NCI-H69 (cell line): ENCODE results near the gene KCNMA1.
"Not testable (repeated sequence)": the region's sequence is repeated elsewhere in the genome, so short reads cannot be mapped to it uniquely, and the experiment has no call there.

Experiments used
- DNase-seq: peaks from one replicate; lab custom pipeline; 2025; lab: John Stamatoyannopoulos, UW

The KCNMA1 gene

GRCh38 chr10:77371421-77371820 lies 266.2 kb downstream of the KCNMA1 start:
- DNase-seq: no peak

- no peak for DNase-seq
These were observed 269.6 kb downstream of the KCNMA1 start for GRCh38 chr10:77368006-77368405.

GRCh38 chr10:77363210-77363609 lies 274.4 kb downstream of the KCNMA1 start:
- no peak for DNase-seq

- no peak for DNase-seq
These were observed 275.8 kb downstream of the KCNMA1 start for GRCh38 chr10:77361831-77362230.

DNA sequence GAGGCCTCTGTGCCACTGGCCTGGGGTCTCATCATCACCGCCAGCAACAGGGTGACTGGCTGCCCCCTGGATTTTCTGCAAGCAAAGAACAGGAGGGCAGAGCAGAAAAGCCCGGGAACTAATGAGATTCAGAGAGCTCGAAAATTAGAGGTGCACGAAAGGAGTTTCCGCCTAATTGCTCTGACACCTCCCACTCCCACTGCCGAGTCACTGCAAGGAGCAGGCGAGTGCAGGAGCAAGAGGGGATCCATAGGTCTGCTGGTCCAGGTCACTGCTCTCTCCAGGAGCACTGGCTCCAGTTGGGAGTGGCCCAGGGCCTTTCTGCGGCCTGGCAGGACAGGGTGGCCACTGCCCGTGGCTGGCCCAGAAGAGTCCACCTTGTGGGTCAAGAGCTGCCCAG lies 276.2 kb downstream of the KCNMA1 start:
- DNase-seq: no peak

DNA sequence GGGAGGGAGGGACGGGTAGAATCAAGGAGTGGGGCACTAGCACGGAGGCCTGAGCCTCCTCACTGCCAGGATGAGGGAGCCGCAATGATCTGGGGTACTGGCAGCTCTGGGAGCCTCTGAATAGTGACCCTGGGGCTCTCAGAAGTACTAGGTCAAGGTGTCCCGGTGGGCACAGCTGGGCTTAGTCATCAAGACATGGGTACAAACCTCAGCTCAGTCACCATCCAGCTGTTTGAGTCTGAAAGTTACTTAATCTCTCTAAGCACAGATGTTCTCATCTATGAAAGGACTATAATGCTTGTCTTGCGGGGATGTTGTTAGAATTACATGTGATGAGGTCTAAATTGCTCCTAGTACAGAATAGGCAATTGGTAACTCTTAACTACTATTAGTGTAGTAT lies 276.8 kb downstream of the KCNMA1 start:
- no peak for DNase-seq

GRCh38 chr10:77359950-77360520 lies 277.6 kb downstream of the KCNMA1 start:
- DNase-seq: peak; percentile 38

DNA sequence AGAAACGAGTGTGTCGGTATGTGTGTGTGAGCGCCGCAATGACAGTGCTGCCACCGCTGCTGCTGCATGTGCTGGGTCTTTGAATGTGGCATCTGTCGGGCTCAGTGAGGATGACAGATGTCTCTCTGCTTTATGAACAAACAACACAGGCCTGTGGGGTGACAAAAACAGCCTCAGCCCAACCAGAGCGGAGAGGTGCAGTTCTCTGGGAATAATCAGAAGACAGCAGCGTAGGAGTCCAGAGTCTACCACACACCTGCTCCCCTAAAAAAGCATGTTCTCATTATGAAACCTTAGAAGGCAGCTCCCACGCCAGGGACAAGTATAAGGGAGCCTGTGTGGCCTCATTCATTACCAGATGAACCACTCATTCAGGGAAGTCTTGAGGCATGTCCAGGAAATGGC lies 278.3 kb downstream of the KCNMA1 start:
- peak; percentile 9 for DNase-seq

DNA sequence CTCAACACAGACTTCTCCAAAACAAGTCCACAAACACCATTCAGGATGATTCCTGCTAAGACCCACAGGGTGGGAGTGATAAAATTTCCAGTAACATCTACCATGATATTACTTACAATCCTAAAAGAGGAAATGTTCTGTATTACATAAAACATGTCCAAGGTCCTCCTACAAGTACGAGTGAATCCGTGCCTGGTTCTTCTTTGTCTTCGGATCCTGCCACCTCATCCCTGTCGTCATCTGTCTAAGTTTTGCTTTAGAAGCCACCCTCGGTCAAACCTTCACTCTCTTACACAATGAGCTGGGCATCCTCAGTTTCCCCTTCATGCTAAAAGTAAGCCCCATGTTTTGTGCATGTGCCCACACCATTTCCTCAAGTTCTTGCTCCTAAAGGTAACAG lies 279.0 kb downstream of the KCNMA1 start:
- no peak for DNase-seq

- DNase-seq: no peak
These were observed 279.8 kb downstream of the KCNMA1 start for GRCh38 chr10:77357611-77358310.

DNA sequence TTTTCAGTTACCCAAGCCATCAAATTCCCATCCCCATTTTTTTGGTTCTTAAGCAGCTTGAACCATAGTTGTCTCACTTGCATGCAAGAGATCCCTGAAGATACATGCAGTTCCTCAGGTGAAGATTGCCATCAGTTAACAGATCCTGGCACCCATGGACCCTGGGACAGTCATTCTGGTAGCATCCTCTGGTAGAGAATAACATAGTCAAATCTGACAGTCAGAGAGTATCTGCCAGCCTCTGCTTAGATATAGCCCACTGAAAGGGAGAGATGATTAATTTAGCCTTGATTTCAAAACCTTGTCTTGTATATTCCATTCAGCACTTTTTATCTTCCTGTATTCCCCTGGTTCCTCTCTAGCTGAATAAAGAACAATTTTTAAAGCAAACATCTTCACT lies 280.4 kb downstream of the KCNMA1 start:
- DNase-seq: no peak

DNA sequence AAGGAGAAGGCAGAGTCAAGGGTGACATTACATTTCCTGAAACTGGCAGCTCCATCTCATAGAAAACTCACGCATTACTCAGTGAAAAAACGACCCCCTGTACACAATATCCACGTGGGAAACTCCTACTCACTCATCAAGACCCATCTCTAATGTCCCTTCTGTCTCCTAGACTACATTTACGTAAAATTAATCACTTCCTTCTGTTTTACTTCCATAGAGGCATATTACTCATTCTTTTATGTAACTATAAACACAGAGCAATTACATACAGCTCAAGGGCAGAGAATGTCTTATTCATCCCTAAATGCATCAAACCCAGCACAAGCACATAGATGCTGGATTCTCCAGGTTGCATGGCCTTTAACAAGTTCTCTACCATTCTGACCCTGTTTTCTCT lies 281.8 kb downstream of the KCNMA1 start:
- peak; percentile 29 for DNase-seq

GRCh38 chr10:77351386-77351785 lies 286.2 kb downstream of the KCNMA1 start:
- DNase-seq: no peak

DNA sequence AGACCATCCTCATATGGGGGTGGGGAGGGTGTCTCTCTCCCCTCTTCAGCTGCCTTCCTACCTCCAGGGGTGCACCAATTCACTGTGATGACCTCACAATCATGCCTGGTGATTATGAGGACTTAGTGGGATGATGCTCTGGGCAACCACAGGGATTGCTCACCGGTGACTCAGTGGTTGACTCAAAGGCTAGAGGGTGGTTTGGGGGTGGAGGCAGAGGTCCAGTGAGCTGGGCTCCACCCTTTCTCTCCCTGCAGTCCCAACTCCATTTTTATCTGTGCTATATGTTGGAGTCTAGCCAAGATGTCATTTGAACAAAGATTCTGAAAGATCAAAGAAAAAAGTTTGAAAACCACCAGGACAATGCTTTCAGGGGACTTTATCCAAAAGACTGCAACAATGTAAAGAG lies 286.9 kb downstream of the KCNMA1 start:
- peak; percentile 30 for DNase-seq

DNA sequence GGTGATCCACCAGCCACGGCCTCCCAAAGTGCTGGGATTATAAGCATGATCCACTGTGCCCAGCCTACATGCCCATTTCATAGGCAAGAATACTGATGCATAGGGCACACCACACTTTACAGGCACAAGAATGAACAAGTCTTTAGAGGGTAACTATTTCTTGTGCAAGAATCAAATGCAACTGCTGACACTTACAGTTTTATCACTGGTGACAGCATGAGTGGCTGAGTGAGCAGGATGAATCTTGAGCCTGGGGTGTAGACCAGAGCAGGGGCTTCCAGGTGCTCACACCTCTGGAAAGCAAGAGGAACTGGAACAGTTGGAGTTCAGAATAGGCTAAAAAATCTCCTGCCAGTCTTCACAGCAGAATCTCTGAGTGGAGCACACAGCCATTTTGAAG lies 287.5 kb downstream of the KCNMA1 start:
- DNase-seq: no peak

GRCh38 chr10:77349226-77349625 lies 288.4 kb downstream of the KCNMA1 start:
- DNase-seq: no peak

DNA sequence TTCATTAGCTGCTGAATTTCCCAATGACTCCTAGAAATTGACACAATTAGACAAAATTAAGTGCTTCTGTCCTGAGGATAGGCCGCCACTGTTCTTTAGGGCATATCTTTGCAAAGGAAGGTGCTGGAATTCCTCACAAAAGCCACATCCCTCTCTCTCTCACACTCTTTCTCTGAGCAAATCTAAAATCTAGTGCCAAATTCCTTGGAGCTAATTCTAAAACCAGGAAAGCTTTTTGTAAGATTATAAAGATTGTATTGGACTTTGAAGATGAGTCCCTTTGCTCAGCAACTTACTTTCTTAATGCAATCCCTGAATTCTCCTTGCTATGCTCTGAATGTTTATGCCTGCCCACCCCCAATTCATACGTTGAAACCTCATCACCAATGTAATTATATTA lies 288.9 kb downstream of the KCNMA1 start:
- no peak for DNase-seq

DNA sequence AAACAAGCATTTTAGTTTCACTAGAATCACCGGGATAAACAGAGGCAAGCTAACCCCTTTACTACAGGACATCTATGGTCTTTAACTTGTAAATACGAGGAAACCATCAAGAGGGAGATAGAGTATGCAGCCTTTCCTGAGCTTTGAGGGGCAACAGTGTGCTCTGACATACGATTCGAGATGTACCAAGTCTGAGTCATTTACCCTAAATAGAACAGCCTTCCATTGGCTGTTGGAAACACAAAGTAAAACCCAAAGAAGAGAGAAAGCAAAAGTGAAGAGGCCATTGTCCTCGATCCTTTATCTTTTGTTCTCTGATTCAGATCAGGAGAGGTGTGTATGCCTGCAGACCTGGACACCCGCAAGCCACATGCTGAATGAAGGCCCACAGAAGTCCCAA lies 289.5 kb downstream of the KCNMA1 start:
- DNase-seq: no peak

GRCh38 chr10:77347052-77347451 lies 290.6 kb downstream of the KCNMA1 start:
- DNase-seq: no peak

GRCh38 chr10:77341055-77341454 lies 296.6 kb downstream of the KCNMA1 start:
- DNase-seq: no peak

GRCh38 chr10:77339872-77340271 lies 297.7 kb downstream of the KCNMA1 start:
- DNase-seq: not testable (repeated sequence)

GRCh38 chr10:77339166-77339565 lies 298.4 kb downstream of the KCNMA1 start:
- no peak for DNase-seq

DNA sequence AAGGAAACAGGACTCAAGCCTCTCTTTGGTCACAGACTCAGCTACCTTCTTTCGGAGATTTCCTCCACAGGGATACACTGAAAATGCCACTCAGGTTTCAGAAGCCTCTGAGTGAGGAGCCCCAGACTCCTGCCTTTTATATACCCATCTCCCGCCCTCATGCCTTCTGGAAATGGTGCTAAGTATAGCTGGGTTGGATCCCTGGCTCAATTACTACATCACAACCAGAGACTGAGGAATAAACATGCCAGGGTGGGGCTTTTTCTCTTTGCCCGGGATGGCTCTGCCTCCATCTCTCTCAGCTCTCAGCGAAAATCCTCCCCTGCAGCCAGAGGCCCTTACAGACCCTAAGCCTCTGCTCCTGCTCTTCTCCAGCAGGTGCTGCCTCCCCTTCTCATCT lies 299.5 kb downstream of the KCNMA1 start:
- no peak for DNase-seq

DNA sequence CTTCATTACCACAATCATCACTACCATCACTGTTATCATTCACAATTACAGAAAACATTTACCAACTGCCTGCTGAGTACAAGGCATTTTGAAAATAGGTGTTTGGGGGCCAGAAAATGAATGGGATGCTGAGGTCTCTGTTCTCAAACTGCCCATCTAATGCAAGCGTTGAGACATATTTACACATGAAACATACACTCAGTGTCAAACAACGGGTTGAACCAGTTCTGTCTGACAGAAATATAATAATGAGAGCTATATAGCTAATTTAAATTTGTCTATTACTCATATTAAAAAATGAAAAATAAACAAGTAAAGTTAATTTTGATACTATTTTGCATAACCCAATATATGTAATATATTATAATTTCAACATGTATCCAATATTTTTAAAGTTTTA lies 303.1 kb downstream of the KCNMA1 start:
- peak; percentile 49 for DNase-seq
